GM23338 (cell line): ENCODE data around the gene WNK2. TPM values are rescaled to one million over a fixed set of nuclear protein-coding genes. Genes with fewer than 3 reads are reported as not detected.

ENCODE experiments used
- ATAC-seq: fragments of 200-7000 bp; cut with Tn5 transposase; 3 replicates; pipeline ENCODE4 v1.9.1; 2020
- DNase-seq: peaks from one replicate; pipeline ENCODE4 v3.0.0-alpha.2; 2015; ENCODE audit warnings: low spot score
- H2AFZ ChIP-seq: fragments of 200-600 bp; sonication (generic); 2 replicates; pipeline ENCODE4 v1.8.0; 2016; ENCODE audit warnings: antibody characterized with exemption, mild to moderate bottlenecking, moderate library complexity
- H3F3A ChIP-seq: fragments of 200-600 bp; sonication (generic); replicated peaks from 2 replicates; pipeline ENCODE4 v1.8.0; 2017; ENCODE audit warnings: antibody characterized with exemption, mixed run types, low read depth
- H3K27ac ChIP-seq: fragments of 200-600 bp; sonication (generic); 2 replicates; pipeline ENCODE4 v1.6.1; 2016; ENCODE audit warnings: low read depth
- H3K27me3 ChIP-seq: fragments of 200-600 bp; sonication (generic); 2 replicates; pipeline ENCODE4 v1.8.0; 2016; ENCODE audit warnings: mild to moderate bottlenecking, mixed run types, moderate library complexity; ENCODE audit not compliant: insufficient read depth
- H3K36me3 ChIP-seq: fragments of 200-600 bp; sonication (generic); 2 replicates; pipeline ENCODE4 v1.8.0; 2016; ENCODE audit warnings: mild to moderate bottlenecking; ENCODE audit not compliant: insufficient read depth
- H3K4me1 ChIP-seq: fragments of 200-600 bp; sonication (generic); 2 replicates; pipeline ENCODE4 v1.8.0; 2016; ENCODE audit warnings: mild to moderate bottlenecking, moderate library complexity; ENCODE audit not compliant: insufficient read depth
- H3K4me2 ChIP-seq: fragments of 200-600 bp; sonication (generic); 2 replicates; pipeline ENCODE4 v1.7.1; 2017; ENCODE audit warnings: mixed run types
- H3K4me3 ChIP-seq: fragments of 200-600 bp; sonication (generic); 2 replicates; pipeline ENCODE4 v1.6.1; 2016; ENCODE audit warnings: mixed run types
- H3K79me2 ChIP-seq: fragments of 200-600 bp; sonication (generic); replicated peaks from 2 replicates; pipeline ENCODE4 v1.8.0; 2017; ENCODE audit warnings: mild to moderate bottlenecking; ENCODE audit not compliant: insufficient read depth
- H3K9me2 ChIP-seq: fragments of 200-600 bp; sonication (generic); 2 replicates; pipeline ENCODE4 v1.8.0; 2017; ENCODE audit not compliant: insufficient read depth
- H4K20me1 ChIP-seq: fragments of 200-600 bp; sonication (generic); replicated peaks from 2 replicates; pipeline ENCODE4 v1.8.0; 2017; ENCODE audit warnings: mild to moderate bottlenecking; ENCODE audit not compliant: insufficient read depth
- H3K27ac Mint-ChIP-seq: 2 replicates; pipeline ENCODE4 v1.8.0; 2020; ENCODE audit warnings: inconsistent platforms, mild to moderate bottlenecking, moderate library complexity, mixed read lengths
- H3K27me3 Mint-ChIP-seq: 3 replicates; pipeline ENCODE4 v1.8.0; 2022; ENCODE audit warnings: low read depth, mild to moderate bottlenecking, moderate library complexity, mixed read lengths, inconsistent platforms; ENCODE audit not compliant: insufficient read depth, poor library complexity
- H3K36me3 Mint-ChIP-seq: 3 replicates; pipeline ENCODE4 v1.8.0; 2021; ENCODE audit warnings: low read depth, mild to moderate bottlenecking, inconsistent platforms, moderate library complexity, mixed read lengths
- H3K4me1 Mint-ChIP-seq: 3 replicates; pipeline ENCODE4 v1.8.0; 2020; ENCODE audit warnings: mild to moderate bottlenecking, inconsistent platforms, mixed read lengths
- H3K4me3 Mint-ChIP-seq: 3 replicates; pipeline ENCODE4 v1.8.0; 2021; ENCODE audit warnings: moderate library complexity, mild to moderate bottlenecking, inconsistent platforms, mixed read lengths
- H3K9me3 Mint-ChIP-seq: 3 replicates; pipeline ENCODE4 v1.8.0; 2020; ENCODE audit warnings: moderate library complexity, mild to moderate bottlenecking, inconsistent platforms, mixed read lengths
- CTCF ChIP-seq, 2 experiments: fragments of 200-600 bp in 1 of 2; sonication (generic) in 1 of 2; conservative IDR thresholded peaks; 2 replicates each; pipeline versions ENCODE4 v1.5.1 to v1.6.1; 2016 to 2017; ENCODE audit warnings: antibody characterized with exemption in 2 of 2, low read depth in 2 of 2, mild to moderate bottlenecking in 2 of 2, moderate library complexity in 1 of 2
- POLR2AphosphoS5 ChIP-seq: IDR thresholded peaks from 2 replicates; pipeline ENCODE4 v1.6.1; 2016; ENCODE audit warnings: antibody characterized with exemption, low read depth
- ZNF114 ChIP-seq: fragments of 250-450 bp; sonication (Bioruptor Pico); IDR thresholded peaks from 2 replicates; pipeline ENCODE4 v1.5.0; 2020; ENCODE audit warnings: mild to moderate bottlenecking, moderate library complexity
- polyA plus RNA-seq: library from polyadenylated mRNA; unstranded; fragments of >200 nt; fragmentation: Nextera tagmentation; extraction: Ambion mirVana; gene quantifications from 2 replicates; pipeline ENCODE4 v1.2.1, GENCODE V29; 2016
- total RNA-seq: library from RNA; depleted of rRNA; stranded (reverse); fragments of >200 nt; shearing (Covaris generic); gene quantifications from 2 replicates; pipeline ENCODE4 v1.2.3, GENCODE V29; 2014

Gene WNK2
- total and polyA plus RNA-seq, 2 experiments from 2014 or later: 56.4 to 102 TPM

GRCh38 chr9:93244101-93244500, 60.2 kb downstream of the WNK2 start:
- peaks cover 7% of the 10 kb centered on the region; the same call in 1 of the 2 replicates for H3K4me1 ChIP-seq
- no peak overlapping the region for H2AFZ ChIP-seq
- Mint-ChIP-seq H3K4me3 (no peak overlapping the region), H3K4me1 (peaks cover 17% of the 10 kb centered on the region; the same call in 2 of the 3 replicates), H3K36me3 (peaks cover 16% of the 10 kb centered on the region), H3K9me3 (no peaks in the 10 kb centered on the region), H3K27ac (no peak overlapping the region), H3K27me3 (peaks cover 9% of the 10 kb centered on the region)
- no peaks in the 10 kb centered on the region for H3K27me3 ChIP-seq
- no peaks in the 10 kb centered on the region for H3K79me2 ChIP-seq
- H3K4me3 ChIP-seq: no peak overlapping the region
- 0 out of 2 replicates have a peak, but pooled peaks cover 9% of the 10 kb centered on the region for H4K20me1 ChIP-seq
- DNase-seq (no peak), ATAC-seq (no peak)
- no peaks in the 10 kb centered on the region for H3F3A ChIP-seq
- H3K9me2 ChIP-seq: no peaks in the 10 kb centered on the region
- H3K4me2 ChIP-seq: no peak overlapping the region
- no peaks in the 10 kb centered on the region; the same call in 1 of the 2 replicates for H3K36me3 ChIP-seq
- TF ChIP-seq ZNF114: no peak
- no peak overlapping the region for H3K27ac ChIP-seq

GRCh38 chr9:93244510-93245436, 60.8 kb downstream of the WNK2 start:
- peaks cover 4% of the 10 kb centered on the region for H3K27me3 Mint-ChIP-seq

More at GRCh38 chr9:93244510-93245436, 60.8 kb downstream of the WNK2 start:
- peaks cover 9% of the 10 kb centered on the region for H3K36me3 Mint-ChIP-seq
- H3K4me2 ChIP-seq: no peak overlapping the region
- no peak for ATAC-seq
- no peaks in the 10 kb centered on the region for H3F3A ChIP-seq
- no peaks in the 10 kb centered on the region; the same call in 1 of the 2 replicates for H3K36me3 ChIP-seq
- H3K4me1 ChIP-seq: peaks cover 9% of the 10 kb centered on the region; the same call in 1 of the 2 replicates
- no peak overlapping the region for H3K4me3 Mint-ChIP-seq
- H2AFZ ChIP-seq: no peak overlapping the region
- H3K4me1 Mint-ChIP-seq: peaks cover 18% of the 10 kb centered on the region; the same call in 2 of the 3 replicates
- H3K9me3 Mint-ChIP-seq: no peaks in the 10 kb centered on the region
- H3K27ac ChIP-seq: no peak overlapping the region
- no peak overlapping the region for H3K27ac Mint-ChIP-seq
- no peak overlapping the region for H3K4me3 ChIP-seq
- H3K79me2 ChIP-seq: no peaks in the 10 kb centered on the region
- no peaks in the 10 kb centered on the region for H3K27me3 ChIP-seq
- H3K9me2 ChIP-seq: no peaks in the 10 kb centered on the region
- 0 out of 2 replicates have a peak, but pooled peaks cover 9% of the 10 kb centered on the region for H4K20me1 ChIP-seq
- no peak for DNase-seq
- TF ChIP-seq CTCF (conservative IDR thresholded peaks at IDR 0.05; ENCODE audit: low read depth in 2 of 2): no peak
- TF ChIP-seq POLR2AphosphoS5: no peak
